H9 (cell line): ENCODE measurements around the gene C16orf74. TPM values are rescaled to one million over a fixed set of nuclear protein-coding genes. Genes with fewer than 3 reads are reported as not detected.

Experiments used
- DNase-seq: peaks from one replicate; pipeline ENCODE4 v3.0.0-alpha.2; 2017
- H2AFZ ChIP-seq: one replicate; pipeline ENCODE4 v1.6.1; 2013; ENCODE audit warnings: mild to moderate bottlenecking, low read length, control low read depth, moderate library complexity
- H2AK5ac ChIP-seq: 2 replicates; pipeline ENCODE4 v1.6.1; 2013; ENCODE audit warnings: low read length, control low read depth, mixed read lengths; ENCODE audit not compliant: insufficient read length
- H2BK120ac ChIP-seq: one replicate; pipeline ENCODE4 v1.6.1; 2013; ENCODE audit warnings: low read depth, mild to moderate bottlenecking, low read length, control low read depth, inconsistent platforms; ENCODE audit not compliant: poor library complexity, severe bottlenecking
- H2BK12ac ChIP-seq: 2 replicates; pipeline ENCODE4 v1.6.1; 2013; ENCODE audit warnings: low read length, control low read depth, mixed read lengths, low read depth; ENCODE audit not compliant: insufficient read length
- H2BK15ac ChIP-seq: 2 replicates; pipeline ENCODE4 v1.6.1; 2013; ENCODE audit warnings: low read depth, low read length, control low read depth
- H2BK20ac ChIP-seq: one replicate; pipeline ENCODE4 v1.6.1; 2013; ENCODE audit warnings: low read depth, mild to moderate bottlenecking, low read length, control low read depth, inconsistent platforms; ENCODE audit not compliant: poor library complexity, severe bottlenecking
- H2BK5ac ChIP-seq: 2 replicates; pipeline ENCODE4 v1.6.1; 2013; ENCODE audit warnings: low read length, control low read depth, mixed read lengths; ENCODE audit not compliant: insufficient read length
- H3K14ac ChIP-seq: 2 replicates; pipeline ENCODE4 v1.6.1; 2013; ENCODE audit warnings: low read length, control low read depth; ENCODE audit not compliant: insufficient read depth
- H3K18ac ChIP-seq: 2 replicates; pipeline ENCODE4 v1.6.1; 2013; ENCODE audit warnings: low read depth, mild to moderate bottlenecking, mixed read lengths, low read length, control low read depth; ENCODE audit not compliant: insufficient read length
- H3K23ac ChIP-seq: 2 replicates; pipeline ENCODE4 v1.6.1; 2013; ENCODE audit warnings: low read length, control low read depth, mixed read lengths, low read depth; ENCODE audit not compliant: insufficient read length
- H3K23me2 ChIP-seq: 2 replicates; pipeline ENCODE4 v1.6.1; 2013; ENCODE audit warnings: low read depth, mild to moderate bottlenecking, mixed read lengths, low read length, control low read depth; ENCODE audit not compliant: insufficient read length, poor library complexity, severe bottlenecking
- H3K27ac ChIP-seq: 2 replicates; pipeline ENCODE4 v1.5.1; 2013; ENCODE audit warnings: low read length, control low read depth, mixed read lengths, low read depth; ENCODE audit not compliant: insufficient read length
- H3K27me3 ChIP-seq: 2 replicates; pipeline ENCODE4 v1.6.1; 2013; ENCODE audit warnings: low read length, control low read depth, inconsistent platforms; ENCODE audit not compliant: insufficient read depth
- H3K4ac ChIP-seq: 2 replicates; pipeline ENCODE4 v1.6.1; 2013; ENCODE audit warnings: low read depth, mild to moderate bottlenecking, control low read depth, inconsistent platforms, low read length, moderate library complexity
- H3K4me1 ChIP-seq: 2 replicates; pipeline ENCODE4 v1.6.1; 2013; ENCODE audit warnings: low read length, control low read depth, inconsistent platforms; ENCODE audit not compliant: insufficient read depth
- H3K4me2 ChIP-seq: 2 replicates; pipeline ENCODE4 v1.6.1; 2013; ENCODE audit warnings: low read length, control low read depth, mixed read lengths; ENCODE audit not compliant: insufficient read length, insufficient read depth
- H3K56ac ChIP-seq: 2 replicates; pipeline ENCODE4 v1.6.1; 2013; ENCODE audit warnings: low read depth, mild to moderate bottlenecking, mixed read lengths, low read length, control low read depth; ENCODE audit not compliant: insufficient read length
- H3K79me1 ChIP-seq: 2 replicates; pipeline ENCODE4 v1.6.1; 2013; ENCODE audit warnings: low read depth, mild to moderate bottlenecking, moderate library complexity, low read length, control low read depth, inconsistent platforms; ENCODE audit not compliant: insufficient read depth, poor library complexity, severe bottlenecking
- H3K79me2 ChIP-seq: 2 replicates; pipeline ENCODE4 v1.6.1; 2013; ENCODE audit warnings: low read length, control low read depth, inconsistent platforms; ENCODE audit not compliant: insufficient read depth
- H3K9ac ChIP-seq: 2 replicates; pipeline ENCODE4 v1.6.1; 2013; ENCODE audit warnings: low read length, control low read depth, mixed read lengths; ENCODE audit not compliant: insufficient read length; ENCODE audit errors: extremely low read depth
- H3K9me3 ChIP-seq: one replicate; pipeline ENCODE4 v1.6.1; 2013; ENCODE audit warnings: low read depth, low read length, inconsistent platforms; ENCODE audit not compliant: control insufficient read depth
- H3T11ph ChIP-seq: one replicate; pipeline ENCODE4 v1.6.1; 2013; ENCODE audit warnings: mild to moderate bottlenecking, low read length, control low read depth, inconsistent platforms
- H4K20me1 ChIP-seq: one replicate; pipeline ENCODE4 v1.6.1; 2013; ENCODE audit not compliant: control insufficient read depth, insufficient read length, insufficient read depth
- H4K5ac ChIP-seq: 2 replicates; pipeline ENCODE4 v1.6.1; 2013; ENCODE audit warnings: low read depth, mild to moderate bottlenecking, mixed read lengths, low read length, control low read depth; ENCODE audit not compliant: insufficient read length
- H4K8ac ChIP-seq: replicated peaks from 2 replicates; pipeline ENCODE4 v1.6.1; 2013; ENCODE audit warnings: low read length, control low read depth, mixed read lengths, low read depth; ENCODE audit not compliant: insufficient read length
- H4K91ac ChIP-seq: 2 replicates; pipeline ENCODE4 v1.6.1; 2013; ENCODE audit warnings: low read depth, mild to moderate bottlenecking, moderate library complexity, mixed read lengths, low read length, control low read depth; ENCODE audit not compliant: insufficient read length
- H3K27ac Mint-ChIP-seq, 3 experiments: 2 replicates in 2 of 3; 3 replicates in 1 of 3; pipeline ENCODE4 v1.8.0; 2020 to 2021; ENCODE audit warnings: mixed read lengths in 3 of 3, mild to moderate bottlenecking in 1 of 3, moderate library complexity in 1 of 3
- H3K27me3 Mint-ChIP-seq: 2 replicates; pipeline ENCODE4 v1.8.0; 2021; ENCODE audit warnings: low read depth, mild to moderate bottlenecking, moderate library complexity, mixed read lengths
- H3K36me3 Mint-ChIP-seq, 3 experiments: 2 replicates in 2 of 3; 3 replicates in 1 of 3; pipeline ENCODE4 v1.8.0; 2020 to 2021; ENCODE audit warnings: low read depth in 3 of 3, mixed read lengths in 3 of 3; ENCODE audit not compliant: insufficient read depth in 1 of 3
- H3K4me1 Mint-ChIP-seq, 2 experiments: 2 replicates each; pipeline ENCODE4 v1.8.0; 2020; ENCODE audit warnings: mixed read lengths in 2 of 2
- H3K4me3 Mint-ChIP-seq, 2 experiments: 2 replicates in 1 of 2; 3 replicates in 1 of 2; pipeline ENCODE4 v1.8.0; 2020 to 2021; ENCODE audit warnings: mild to moderate bottlenecking in 2 of 2, mixed read lengths in 2 of 2, moderate library complexity in 1 of 2
- H3K9me3 Mint-ChIP-seq, 2 experiments: 2 replicates in 1 of 2; 3 replicates in 1 of 2; pipeline ENCODE4 v1.8.0; 2020; ENCODE audit warnings: mild to moderate bottlenecking in 2 of 2, mixed read lengths in 2 of 2, moderate library complexity in 1 of 2
- CTCF ChIP-seq: fragments of 200-600 bp; sonication (generic); conservative IDR thresholded peaks from 3 replicates; pipeline ENCODE4 v1.8.0; 2021; ENCODE audit warnings: antibody characterized with exemption, mild to moderate bottlenecking
- WGBS: extraction: QIAGEN DNeasy Blood & Tissue Kit; methylation state at CpG from one replicate; pipeline ENCODE4 v1.1.7; 2013; ENCODE audit warnings: missing lambda C conversion rate, low lambda C conversion rate, mixed read lengths; ENCODE audit not compliant: insufficient read length; ENCODE audit errors: extremely low coverage; 5-methylcytosine and 5-hydroxymethylcytosine counted together
- total RNA-seq: library from RNA; stranded (reverse); gene quantifications from 2 replicates; pipeline ENCODE4 v1.2.1, GENCODE V29; 2021

The C16orf74 gene
- total RNA-seq, 1 experiment from 2014 or later, result 5.6 TPM

GRCh38 chr16:85730186-85730465, 20.8 kb downstream of the C16orf74 start:
- Histone ChIP-seq H3K79me1 (no peaks in the 10 kb centered on the region), H3K4me1 (no peaks in the 10 kb centered on the region; the same call in 1 of the 2 replicates), H4K20me1 (no peaks in the 10 kb centered on the region), H3K56ac (no peak overlapping the region), H2BK20ac (no peak overlapping the region), H3K18ac (no peak overlapping the region), H4K5ac (no peak overlapping the region), H2BK12ac (no peak overlapping the region), H3K23ac (no peak overlapping the region), H3K4ac (no peak overlapping the region), H3K23me2 (no peaks in the 10 kb centered on the region), H3K14ac (no peak overlapping the region), H3K9me3 (no peaks in the 10 kb centered on the region), H3K27me3 (no peaks in the 10 kb centered on the region), H2AK5ac (no peak overlapping the region), H3K79me2 (no peaks in the 10 kb centered on the region), H3T11ph (no peak overlapping the region), H2AFZ (no peak overlapping the region), H4K8ac (no peak overlapping the region), H4K91ac (no peak overlapping the region), H2BK120ac (no peak overlapping the region), H2BK5ac (no peak overlapping the region), H3K27ac (no peak overlapping the region), H3K9ac (no peak overlapping the region), H3K4me2 (no peak overlapping the region), H2BK15ac (no peak overlapping the region)
- H3K27ac Mint-ChIP-seq, result no peak overlapping the region
- H3K27me3 Mint-ChIP-seq, result peaks cover 3% of the 10 kb centered on the region; the same call in 1 of the 2 replicates
- H3K9me3 Mint-ChIP-seq, result no peaks in the 10 kb centered on the region; a peak in 1 of 5 replicates
- DNase-seq, result no peak
- H3K36me3 Mint-ChIP-seq, result no peaks in the 10 kb centered on the region; a peak in 1 of 7 replicates
- H3K4me1 Mint-ChIP-seq, result peaks cover 18 to 23% of the 10 kb centered on the region in 2 experiments
- TF ChIP-seq CTCF, result no peak
- H3K4me3 Mint-ChIP-seq, result no peak overlapping the region
- no CpG with 5 or more reads among the region's 5 CpGs for WGBS
